Uterus (tissue), 2 donors: ENCODE measurements around the gene NAV2.

ENCODE experiments used
- POLR2A ChIP-seq, 2 donors: fragments of 450-650 bp; IDR thresholded peaks; one replicate each; pipeline ENCODE4 v1.6.1; 2016; ENCODE audit warnings: antibody characterized with exemption in 2 of 2, mild to moderate bottlenecking in 1 of 2, moderate library complexity in 1 of 2
- TF ChIP-seq, protein P1 (sequence below), 4 experiments: fragments of 200-600 bp in 2 of 4; fragments of 450-650 bp in 2 of 4; sonication (generic) in 2 of 4; IDR thresholded peaks; one replicate each; pipeline ENCODE4 v1.5.1; 2016 to 2019; ENCODE audit warnings: antibody characterized with exemption in 4 of 4, mild to moderate bottlenecking in 2 of 4, moderate library complexity in 1 of 4

DNA sequence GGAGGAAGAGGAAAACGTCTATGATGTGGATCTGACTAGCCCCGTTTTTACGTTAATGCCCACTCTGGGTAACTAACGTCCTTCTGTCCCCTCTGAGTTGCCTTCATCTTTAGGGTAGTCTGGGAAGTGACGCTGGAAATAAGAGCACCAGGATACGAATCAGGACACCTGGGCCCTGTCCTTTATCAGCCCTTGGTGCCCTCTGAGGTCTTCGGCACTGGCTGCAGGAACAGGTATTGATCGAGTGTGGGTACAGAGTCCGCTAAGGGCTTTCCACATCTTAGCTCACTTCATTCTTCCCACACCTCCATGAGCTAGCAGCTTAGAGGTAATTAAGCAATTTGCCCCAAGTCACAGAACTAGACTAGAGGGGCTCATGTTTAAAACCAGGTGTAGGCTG, 223.8 kb downstream of the NAV2 start:
- TF ChIP-seq POLR2A (IDR thresholded peaks at IDR 0.05) = no peak
- TF ChIP-seq, protein P1, sequence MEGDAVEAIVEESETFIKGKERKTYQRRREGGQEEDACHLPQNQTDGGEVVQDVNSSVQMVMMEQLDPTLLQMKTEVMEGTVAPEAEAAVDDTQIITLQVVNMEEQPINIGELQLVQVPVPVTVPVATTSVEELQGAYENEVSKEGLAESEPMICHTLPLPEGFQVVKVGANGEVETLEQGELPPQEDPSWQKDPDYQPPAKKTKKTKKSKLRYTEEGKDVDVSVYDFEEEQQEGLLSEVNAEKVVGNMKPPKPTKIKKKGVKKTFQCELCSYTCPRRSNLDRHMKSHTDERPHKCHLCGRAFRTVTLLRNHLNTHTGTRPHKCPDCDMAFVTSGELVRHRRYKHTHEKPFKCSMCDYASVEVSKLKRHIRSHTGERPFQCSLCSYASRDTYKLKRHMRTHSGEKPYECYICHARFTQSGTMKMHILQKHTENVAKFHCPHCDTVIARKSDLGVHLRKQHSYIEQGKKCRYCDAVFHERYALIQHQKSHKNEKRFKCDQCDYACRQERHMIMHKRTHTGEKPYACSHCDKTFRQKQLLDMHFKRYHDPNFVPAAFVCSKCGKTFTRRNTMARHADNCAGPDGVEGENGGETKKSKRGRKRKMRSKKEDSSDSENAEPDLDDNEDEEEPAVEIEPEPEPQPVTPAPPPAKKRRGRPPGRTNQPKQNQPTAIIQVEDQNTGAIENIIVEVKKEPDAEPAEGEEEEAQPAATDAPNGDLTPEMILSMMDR (IDR thresholded peaks at IDR 0.05) = no peak
